HepG2 (cell line): Measurements from ENCODE around the gene WTAP. TPM values are rescaled to one million over a fixed set of nuclear protein-coding genes. Genes with fewer than 3 reads are reported as not detected.

ENCODE experiments used
- ELF1 ChIP-seq: sonication (generic); formaldehyde crosslinking; IDR thresholded peaks from 2 replicates; pipeline ENCODE4 v1.4.0; 2020; ENCODE audit warnings: missing genetic modification reagents
- ELF3 ChIP-seq: IDR thresholded peaks from 2 replicates; pipeline ENCODE4 v1.6.1; 2016; ENCODE audit warnings: missing genetic modification reagents, missing compliant biosample characterization
- ELF4 ChIP-seq: sonication (generic); formaldehyde crosslinking; IDR thresholded peaks from 2 replicates; pipeline ENCODE4 v1.5.0; 2020; ENCODE audit warnings: missing genetic modification reagents, mild to moderate bottlenecking, moderate library complexity, borderline replicate concordance
- HNF4A ChIP-seq: sonication (generic); formaldehyde crosslinking; IDR thresholded peaks from 2 replicates; pipeline ENCODE4 v1.4.0; 2020; ENCODE audit warnings: missing genetic modification reagents
- HOXA9 ChIP-seq: sonication (generic); formaldehyde crosslinking; IDR thresholded peaks from 2 replicates; pipeline ENCODE4 v1.8.1; 2022; ENCODE audit warnings: missing genetic modification reagents, mild to moderate bottlenecking, moderate library complexity, borderline replicate concordance
- IRF2 ChIP-seq: IDR thresholded peaks from 2 replicates; pipeline ENCODE4 v1.6.1; 2018; ENCODE audit warnings: missing genetic modification reagents, missing compliant biosample characterization
- JDP2 ChIP-seq: sonication (generic); formaldehyde crosslinking; IDR thresholded peaks from 2 replicates; pipeline ENCODE4 v1.8.1; 2022; ENCODE audit warnings: missing genetic modification reagents, borderline replicate concordance
- KAT8 ChIP-seq: IDR thresholded peaks from 2 replicates; pipeline ENCODE4 v1.6.1; 2016; ENCODE audit warnings: missing genetic modification reagents, missing compliant biosample characterization
- MIER3 ChIP-seq: IDR thresholded peaks from 2 replicates; pipeline ENCODE4 v1.6.1; 2016; ENCODE audit warnings: missing compliant biosample characterization, borderline replicate concordance
- NCOA1 ChIP-seq: sonication (generic); formaldehyde crosslinking; IDR thresholded peaks from 2 replicates; pipeline ENCODE4 v1.9.0; 2021; ENCODE audit warnings: missing genetic modification reagents
- PRMT3 ChIP-seq: sonication (generic); formaldehyde crosslinking; IDR thresholded peaks from 2 replicates; pipeline ENCODE4 v1.8.1; 2022; ENCODE audit warnings: low read depth, mild to moderate bottlenecking, moderate library complexity, missing genetic modification reagents, borderline replicate concordance
- RAD51 ChIP-seq: fragments of 450-650 bp; IDR thresholded peaks from 2 replicates; pipeline ENCODE4 v1.6.1; 2016; ENCODE audit warnings: borderline replicate concordance
- TAF15 ChIP-seq: fragments of 200-400 bp; formaldehyde crosslinking; IDR thresholded peaks from one replicate; pipeline ENCODE4 v1.6.1; 2018; ENCODE audit warnings: mild to moderate bottlenecking, low read depth, low read length; ENCODE audit not compliant: poor library complexity, severe bottlenecking
- TOPORS ChIP-seq: sonication (generic); formaldehyde crosslinking; IDR thresholded peaks from 2 replicates; pipeline ENCODE4 v1.8.0; 2023; ENCODE audit warnings: mild to moderate bottlenecking, missing genetic modification reagents
- TP53 ChIP-seq: sonication (generic); formaldehyde crosslinking; conservative IDR thresholded peaks from 2 replicates; pipeline ENCODE4 v1.4.0; 2020; ENCODE audit warnings: missing genetic modification reagents
- TRAFD1 ChIP-seq: sonication (generic); formaldehyde crosslinking; IDR thresholded peaks from 2 replicates; pipeline ENCODE4 v1.5.1; 2020; ENCODE audit warnings: missing genetic modification reagents, mild to moderate bottlenecking, borderline replicate concordance
- ZNF207 ChIP-seq: fragments of 450-650 bp; IDR thresholded peaks from 2 replicates; pipeline ENCODE4 v1.6.1; 2016; ENCODE audit warnings: antibody characterized with exemption, borderline replicate concordance
- ZNF224 ChIP-seq: sonication (generic); formaldehyde crosslinking; IDR thresholded peaks from 2 replicates; pipeline ENCODE4 v1.5.0; 2020; ENCODE audit warnings: mild to moderate bottlenecking, missing genetic modification reagents
- ZNF547 ChIP-seq: sonication (generic); formaldehyde crosslinking; IDR thresholded peaks from 2 replicates; pipeline ENCODE4 v1.5.1; 2020; ENCODE audit warnings: mild to moderate bottlenecking, missing genetic modification reagents
- ZNF556 ChIP-seq: sonication (generic); formaldehyde crosslinking; IDR thresholded peaks from 2 replicates; pipeline ENCODE4 v1.4.0; 2020; ENCODE audit warnings: mild to moderate bottlenecking, missing genetic modification reagents, borderline replicate concordance
- ZNF619 ChIP-seq: sonication (generic); formaldehyde crosslinking; IDR thresholded peaks from 2 replicates; pipeline ENCODE4 v1.4.0; 2020; ENCODE audit warnings: mild to moderate bottlenecking, missing genetic modification reagents
- ZNF713 ChIP-seq: sonication (generic); formaldehyde crosslinking; IDR thresholded peaks from 2 replicates; pipeline ENCODE4 v1.4.0; 2020; ENCODE audit warnings: mild to moderate bottlenecking, missing genetic modification reagents
- ZNF724P ChIP-seq: sonication (generic); formaldehyde crosslinking; IDR thresholded peaks from 2 replicates; pipeline ENCODE4 v1.8.0; 2022; ENCODE audit warnings: missing genetic modification reagents, borderline replicate concordance
- polyA plus RNA-seq, 8 experiments: library from polyadenylated mRNA; depleted of rRNA in 3 of 8; stranded (reverse) in 7 of 8; unstranded in 1 of 8; fragments of >200 nt; fragmentation: Illumina TruSeq in 4 of 8; extraction: Trizol in 4 of 8; gene quantifications; 2 replicates each; pipeline versions ENCODE4 v1.2.1 to v1.2.3, GENCODE V29; 2011 to 2016; ENCODE audit warnings: low read depth in 4 of 8, missing spikeins in 1 of 8, mixed read lengths in 1 of 8; ENCODE audit not compliant: insufficient read depth in 1 of 8
- total RNA-seq, 5 experiments: library from RNA; depleted of rRNA; stranded (reverse); fragments of >200 nt; fragmentation: Illumina TruSeq; extraction: Trizol; gene quantifications; 2 replicates each; pipeline ENCODE4 v1.2.3, GENCODE V29; 2016; ENCODE audit warnings: low read depth in 1 of 5
- TF ChIP-seq, protein P1 (sequence below): IDR thresholded peaks from 2 replicates; pipeline ENCODE4 v1.6.1; 2016; ENCODE audit warnings: mild to moderate bottlenecking
- TF ChIP-seq, protein P2 (sequence below): sonication (generic); formaldehyde crosslinking; IDR thresholded peaks from 2 replicates; pipeline ENCODE4 v1.4.0; 2020; ENCODE audit warnings: missing genetic modification reagents, borderline replicate concordance
- TF ChIP-seq, protein P3 (sequence below): IDR thresholded peaks from 2 replicates; pipeline ENCODE4 v1.6.1; 2018; ENCODE audit warnings: missing genetic modification reagents

WTAP gene
- total and polyA plus RNA-seq, 2 of the 13 experiments (the other 11 are each of a cell fraction or from before 2014, with no cell fraction given), result 31.6 to 167 TPM

DNA sequence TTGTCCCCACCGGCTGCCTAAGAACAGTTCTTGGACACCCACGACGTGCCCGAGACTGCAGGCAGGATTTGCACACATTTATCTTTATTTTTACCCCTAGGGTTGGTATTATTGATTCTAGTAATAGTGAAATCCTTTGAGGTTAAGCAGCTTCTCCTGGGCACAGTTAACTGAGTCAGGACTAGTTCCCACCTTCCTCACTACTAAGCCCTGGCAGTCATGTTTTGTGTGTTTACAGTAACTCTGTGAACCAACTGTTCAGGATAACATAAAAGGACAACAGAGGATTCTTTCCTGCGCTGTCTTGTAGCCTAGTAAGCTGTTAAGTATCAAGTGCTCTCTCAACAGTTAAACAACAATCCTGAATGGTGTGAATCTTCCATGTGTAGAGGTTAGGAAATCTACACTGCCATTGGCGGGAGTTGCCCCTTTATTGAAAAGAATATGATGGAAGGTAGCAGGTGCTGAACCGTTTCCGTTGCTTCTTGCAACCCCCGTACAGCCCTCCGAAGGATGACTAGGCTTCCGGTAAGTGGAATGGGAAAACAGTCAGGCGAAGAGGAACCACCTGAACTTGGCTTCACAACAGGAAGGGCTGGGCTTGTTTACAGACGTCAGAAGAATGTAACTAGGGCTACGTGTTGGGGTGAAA is 33.3 kb upstream of the WTAP start (continued):
- no peak for TF ChIP-seq ZNF713
- no peak; the same call in 1 of the 2 replicates for TF ChIP-seq ZNF724P (CRISPR knock-in tag)
- no peak for TF ChIP-seq TOPORS (CRISPR knock-in tag)
- 0 out of 2 replicates have a peak, but pooled peaks have one; percentile 20 for TF ChIP-seq HOXA9 (CRISPR knock-in tag)
- TF ChIP-seq, protein P1, sequence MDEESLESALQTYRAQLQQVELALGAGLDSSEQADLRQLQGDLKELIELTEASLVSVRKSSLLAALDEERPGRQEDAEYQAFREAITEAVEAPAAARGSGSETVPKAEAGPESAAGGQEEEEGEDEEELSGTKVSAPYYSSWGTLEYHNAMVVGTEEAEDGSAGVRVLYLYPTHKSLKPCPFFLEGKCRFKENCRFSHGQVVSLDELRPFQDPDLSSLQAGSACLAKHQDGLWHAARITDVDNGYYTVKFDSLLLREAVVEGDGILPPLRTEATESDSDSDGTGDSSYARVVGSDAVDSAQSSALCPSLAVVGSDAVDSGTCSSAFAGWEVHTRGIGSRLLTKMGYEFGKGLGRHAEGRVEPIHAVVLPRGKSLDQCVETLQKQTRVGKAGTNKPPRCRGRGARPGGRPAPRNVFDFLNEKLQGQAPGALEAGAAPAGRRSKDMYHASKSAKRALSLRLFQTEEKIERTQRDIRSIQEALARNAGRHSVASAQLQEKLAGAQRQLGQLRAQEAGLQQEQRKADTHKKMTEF (CRISPR knock-in tag), result 0 out of 2 replicates have a peak, but pooled peaks have one; percentile 38
- no peak for TF ChIP-seq ELF4
- TF ChIP-seq ZNF207, result no peak
- TF ChIP-seq ZNF224 (CRISPR knock-in tag), result peak; percentile 57; the same call in 1 of the 2 replicates
- no peak for TF ChIP-seq TRAFD1 (CRISPR knock-in tag)
- TF ChIP-seq RAD51, result no peak
- no peak; the same call in 1 of the 2 replicates for TF ChIP-seq ZNF556 (CRISPR knock-in tag)
- no peak for TF ChIP-seq HNF4A (CRISPR knock-in tag)
- TF ChIP-seq, protein P2, sequence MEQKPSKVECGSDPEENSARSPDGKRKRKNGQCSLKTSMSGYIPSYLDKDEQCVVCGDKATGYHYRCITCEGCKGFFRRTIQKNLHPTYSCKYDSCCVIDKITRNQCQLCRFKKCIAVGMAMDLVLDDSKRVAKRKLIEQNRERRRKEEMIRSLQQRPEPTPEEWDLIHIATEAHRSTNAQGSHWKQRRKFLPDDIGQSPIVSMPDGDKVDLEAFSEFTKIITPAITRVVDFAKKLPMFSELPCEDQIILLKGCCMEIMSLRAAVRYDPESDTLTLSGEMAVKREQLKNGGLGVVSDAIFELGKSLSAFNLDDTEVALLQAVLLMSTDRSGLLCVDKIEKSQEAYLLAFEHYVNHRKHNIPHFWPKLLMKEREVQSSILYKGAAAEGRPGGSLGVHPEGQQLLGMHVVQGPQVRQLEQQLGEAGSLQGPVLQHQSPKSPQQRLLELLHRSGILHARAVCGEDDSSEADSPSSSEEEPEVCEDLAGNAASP, result no peak
- no peak for TF ChIP-seq NCOA1 (CRISPR knock-in tag)
- TF ChIP-seq KAT8 (CRISPR knock-in tag), result 0 out of 2 replicates have a peak, but pooled peaks have one; percentile 18
- no peak for TF ChIP-seq TP53 (CRISPR knock-in tag)
- peak; percentile 93 for TF ChIP-seq ELF3 (CRISPR knock-in tag)
- peak; percentile 87 for TF ChIP-seq IRF2
- no peak; the same call in 1 of the 2 replicates for TF ChIP-seq ZNF547 (CRISPR knock-in tag)
- TF ChIP-seq, protein P3, sequence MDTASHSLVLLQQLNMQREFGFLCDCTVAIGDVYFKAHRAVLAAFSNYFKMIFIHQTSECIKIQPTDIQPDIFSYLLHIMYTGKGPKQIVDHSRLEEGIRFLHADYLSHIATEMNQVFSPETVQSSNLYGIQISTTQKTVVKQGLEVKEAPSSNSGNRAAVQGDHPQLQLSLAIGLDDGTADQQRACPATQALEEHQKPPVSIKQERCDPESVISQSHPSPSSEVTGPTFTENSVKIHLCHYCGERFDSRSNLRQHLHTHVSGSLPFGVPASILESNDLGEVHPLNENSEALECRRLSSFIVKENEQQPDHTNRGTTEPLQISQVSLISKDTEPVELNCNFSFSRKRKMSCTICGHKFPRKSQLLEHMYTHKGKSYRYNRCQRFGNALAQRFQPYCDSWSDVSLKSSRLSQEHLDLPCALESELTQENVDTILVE (CRISPR knock-in tag), result 0 out of 2 replicates have a peak, but pooled peaks have one; percentile 40
- peak; percentile 79 for TF ChIP-seq ELF1
- TF ChIP-seq JDP2 (CRISPR knock-in tag), result no peak
- no peak for TF ChIP-seq ZNF619 (CRISPR knock-in tag)
- TF ChIP-seq TAF15, result no peak
- peak; percentile 59; the same call in 1 of the 2 replicates for TF ChIP-seq MIER3 (CRISPR knock-in tag)
- peak; percentile 72; the same call in 1 of the 2 replicates for TF ChIP-seq PRMT3 (CRISPR knock-in tag)
